Activated CD4-positive, alpha-beta memory T cell treated with anti-CD3 and anti-CD28 coated beads, Interleukin-2, amount 10 ng/mL, durations not matched to agents 7 days and 5 days (primary cell): ENCODE data around the gene CD38. TPM values are rescaled to one million over a fixed set of nuclear protein-coding genes. Genes with fewer than 3 reads are reported as not detected.
"Not testable (repeated sequence)": the region's sequence is repeated elsewhere in the genome, so short reads cannot be mapped to it uniquely, and the experiment has no call there.

Experiments used
- CTCF ChIA-PET: fragments of 350-600 bp; sonication (Branson Sonifier 250); formaldehyde crosslinking; loops from one replicate; lab custom pipeline; 2021; ENCODE audit warnings: antibody characterized with exemption, inconsistent platforms; lab: Charles Lee
- POLR2A ChIA-PET: fragments of 350-600 bp; sonication (Branson Sonifier 250); formaldehyde crosslinking; loops from one replicate; lab custom pipeline; 2021; ENCODE audit warnings: antibody characterized with exemption; lab: Charles Lee
- DNase-seq: peaks from one replicate; pipeline ENCODE4 v3.0.0-alpha.2; 2020
- H3K27ac Mint-ChIP-seq: one replicate; pipeline ENCODE4 v1.8.0; 2021; ENCODE audit warnings: mild to moderate bottlenecking, mixed read lengths
- H3K27me3 Mint-ChIP-seq: one replicate; pipeline ENCODE4 v1.8.0; 2021; ENCODE audit warnings: mixed read lengths
- H3K36me3 Mint-ChIP-seq: one replicate; pipeline ENCODE4 v1.8.0; 2021; ENCODE audit warnings: low read depth, mixed read lengths
- H3K4me1 Mint-ChIP-seq: one replicate; pipeline ENCODE4 v1.8.0; 2021; ENCODE audit warnings: mixed read lengths
- H3K4me3 Mint-ChIP-seq: one replicate; pipeline ENCODE4 v1.8.0; 2021; ENCODE audit warnings: mild to moderate bottlenecking, mixed read lengths
- H3K9me3 Mint-ChIP-seq: one replicate; pipeline ENCODE4 v1.8.0; 2021; ENCODE audit warnings: mixed read lengths
- total RNA-seq, 2 experiments: library from RNA; stranded (reverse); gene quantifications; one replicate each; pipeline ENCODE4 v1.2.3, GENCODE V29; 2021

Gene CD38
- total RNA-seq, 2 experiments from 2014 or later, result 128 TPM

GRCh38 chr4:15746110-15746509 is 32.0 kb upstream of the CD38 start:
- H3K27ac Mint-ChIP-seq, result peak overlapping the region; percentile 68

DNA sequence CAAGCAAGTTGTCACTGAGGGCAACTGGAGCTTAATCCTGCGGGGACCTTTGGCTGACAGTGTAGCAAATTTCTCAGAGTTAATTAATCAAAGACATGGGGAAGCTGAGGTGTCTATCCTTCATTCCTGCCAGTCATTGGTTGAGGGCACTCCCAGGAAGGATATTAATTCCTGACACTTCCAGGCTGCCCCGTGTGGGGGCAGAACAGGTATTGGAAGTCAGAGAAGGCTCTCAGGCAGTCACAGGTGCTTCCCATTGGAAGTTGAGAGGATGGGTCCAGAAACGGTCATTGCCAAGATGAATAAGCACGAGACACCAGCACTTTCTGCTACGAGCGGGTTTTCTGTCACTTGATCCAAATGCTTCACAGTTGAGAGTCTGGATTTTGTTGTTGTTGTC is 29.1 kb upstream of the CD38 start:
- Mint-ChIP-seq H3K27ac (no peak overlapping the region), H3K36me3 (peaks cover 27% of the 10 kb centered on the region), H3K27me3 (no peaks in the 10 kb centered on the region), H3K4me1 (peaks cover 29% of the 10 kb centered on the region), H3K9me3 (peaks cover 28% of the 10 kb centered on the region), H3K4me3 (no peak overlapping the region)
- ChIA-PET CTCF (interaction anchor here (0.5 kb wide), 1 partner anchor 20 kb away, joined by 3 read pairs; no protein-coding TSS in a partner anchor), POLR2A (interaction anchor here (1.1 kb wide), 1 partner anchor 12 kb away, joined by 3 read pairs; no protein-coding TSS in a partner anchor)
- DNase-seq, result no peak

More at GRCh38 chr4:15746110-15746509, 32.0 kb upstream of the CD38 start:
- Mint-ChIP-seq H3K4me1 (peaks cover 22% of the 10 kb centered on the region), H3K36me3 (peaks cover 50% of the 10 kb centered on the region), H3K4me3 (no peak overlapping the region), H3K9me3 (peaks cover 53% of the 10 kb centered on the region), H3K27me3 (no peaks in the 10 kb centered on the region)
- ChIA-PET CTCF (no interaction called here), POLR2A (no interaction called here)
- no peak for DNase-seq

GRCh38 chr4:15751153-15751552 is 27.0 kb upstream of the CD38 start:
- POLR2A ChIA-PET, result no interaction called here
- Mint-ChIP-seq H3K27me3 (no peaks in the 10 kb centered on the region), H3K4me1 (peaks cover 44% of the 10 kb centered on the region)

GRCh38 chr4:15753081-15753480 is 25.0 kb upstream of the CD38 start:
- POLR2A ChIA-PET, result interaction anchor here (1.9 to 5.8 kb wide), 3 partner anchors 17 to 71 kb away, joined by 12 to 224 read pairs (median 157); partner anchors contain the start of genes CD38 and FAM200B
- Mint-ChIP-seq H3K4me3 (no peak overlapping the region), H3K27me3 (no peaks in the 10 kb centered on the region), H3K27ac (peak overlapping the region; percentile 98), H3K4me1 (peaks cover 45% of the 10 kb centered on the region), H3K9me3 (peaks cover 3% of the 10 kb centered on the region), H3K36me3 (peaks cover 5% of the 10 kb centered on the region)
- CTCF ChIA-PET, result interaction anchor here (6.0 kb wide), 1 partner anchor 28 kb away, joined by 69 read pairs; no protein-coding TSS in a partner anchor
- DNase-seq, result no peak

More at GRCh38 chr4:15751153-15751552, 27.0 kb upstream of the CD38 start:
- H3K36me3 Mint-ChIP-seq, result peaks cover 15% of the 10 kb centered on the region
- CTCF ChIA-PET, result no interaction called here
- no peak overlapping the region for H3K4me3 Mint-ChIP-seq
- peaks cover 14% of the 10 kb centered on the region for H3K9me3 Mint-ChIP-seq
- H3K27ac Mint-ChIP-seq, result no peak overlapping the region
- DNase-seq, result no peak

DNA sequence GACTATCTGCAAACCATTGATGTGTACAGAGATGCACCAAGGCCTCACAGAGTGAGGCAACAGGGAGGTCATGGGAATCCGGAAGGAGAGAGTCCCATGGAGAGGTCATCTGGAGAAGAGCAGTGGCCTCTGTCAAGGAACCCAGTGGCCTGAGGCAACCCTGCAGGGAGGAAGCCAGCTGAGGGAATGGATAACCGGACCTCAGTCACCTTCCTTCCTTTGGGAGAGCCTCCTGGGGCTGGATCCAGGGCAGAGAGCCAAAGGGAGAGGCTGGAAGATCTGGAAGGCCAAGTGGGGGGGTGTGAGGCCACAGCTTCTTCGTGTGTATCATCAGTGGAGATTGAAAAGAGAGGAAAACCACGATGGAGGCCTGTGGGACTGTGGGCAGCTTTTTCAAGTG is 24.3 kb upstream of the CD38 start:
- Mint-ChIP-seq H3K27ac (peak overlapping the region; percentile 98), H3K36me3 (peaks cover 5% of the 10 kb centered on the region), H3K27me3 (no peaks in the 10 kb centered on the region), H3K4me3 (no peak overlapping the region), H3K4me1 (peaks cover 48% of the 10 kb centered on the region), H3K9me3 (peaks cover 5% of the 10 kb centered on the region)
- ChIA-PET CTCF (interaction anchor here (1.0 to 6.0 kb wide), 4 partner anchors 21 to 73 kb away, joined by 3 to 69 read pairs (median 4); no protein-coding TSS in a partner anchor), POLR2A (interaction anchor here (0.9 to 5.8 kb wide), 6 partner anchors 15 to 72 kb away, joined by 3 to 224 read pairs (median 8); partner anchors contain the start of genes CD38 and FAM200B)
- DNase-seq, result no peak

DNA sequence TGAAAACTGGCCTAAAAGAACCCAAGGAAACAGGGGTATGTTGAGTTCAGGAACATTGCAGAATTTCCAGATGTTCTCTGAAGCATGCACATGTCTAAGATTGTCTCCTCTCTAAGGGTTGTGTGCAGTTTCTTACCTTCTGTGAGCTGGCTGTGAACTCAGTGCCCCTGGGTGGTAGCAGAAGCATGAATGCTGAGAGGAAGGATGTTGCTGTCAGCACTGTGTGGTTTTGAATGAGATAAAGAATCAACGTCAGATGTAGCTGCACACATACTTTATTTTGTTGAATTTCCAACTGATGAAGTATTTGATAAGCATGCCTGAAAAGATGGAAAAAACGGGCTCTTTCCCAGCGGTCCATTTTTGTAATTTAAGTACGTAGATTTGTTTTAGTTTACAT is 23.8 kb upstream of the CD38 start:
- H3K36me3 Mint-ChIP-seq, result peaks cover 9% of the 10 kb centered on the region
- peak overlapping the region; percentile 52 for H3K4me3 Mint-ChIP-seq
- H3K27ac Mint-ChIP-seq, result peak overlapping the region; percentile 98
- ChIA-PET CTCF (interaction anchor here (1.0 to 6.0 kb wide), 8 partner anchors 12 to 202 kb away, joined by 3 to 69 read pairs (median 6); no protein-coding TSS in a partner anchor), POLR2A (interaction anchor here (0.9 to 5.8 kb wide), 8 partner anchors 15 to 100 kb away, joined by 3 to 224 read pairs (median 8); partner anchors contain the start of genes CD38, FAM200B and FBXL5)
- H3K9me3 Mint-ChIP-seq, result peaks cover 5% of the 10 kb centered on the region
- DNase-seq, result peak; percentile 73
- H3K27me3 Mint-ChIP-seq, result no peaks in the 10 kb centered on the region
- peaks cover 50% of the 10 kb centered on the region for H3K4me1 Mint-ChIP-seq

DNA sequence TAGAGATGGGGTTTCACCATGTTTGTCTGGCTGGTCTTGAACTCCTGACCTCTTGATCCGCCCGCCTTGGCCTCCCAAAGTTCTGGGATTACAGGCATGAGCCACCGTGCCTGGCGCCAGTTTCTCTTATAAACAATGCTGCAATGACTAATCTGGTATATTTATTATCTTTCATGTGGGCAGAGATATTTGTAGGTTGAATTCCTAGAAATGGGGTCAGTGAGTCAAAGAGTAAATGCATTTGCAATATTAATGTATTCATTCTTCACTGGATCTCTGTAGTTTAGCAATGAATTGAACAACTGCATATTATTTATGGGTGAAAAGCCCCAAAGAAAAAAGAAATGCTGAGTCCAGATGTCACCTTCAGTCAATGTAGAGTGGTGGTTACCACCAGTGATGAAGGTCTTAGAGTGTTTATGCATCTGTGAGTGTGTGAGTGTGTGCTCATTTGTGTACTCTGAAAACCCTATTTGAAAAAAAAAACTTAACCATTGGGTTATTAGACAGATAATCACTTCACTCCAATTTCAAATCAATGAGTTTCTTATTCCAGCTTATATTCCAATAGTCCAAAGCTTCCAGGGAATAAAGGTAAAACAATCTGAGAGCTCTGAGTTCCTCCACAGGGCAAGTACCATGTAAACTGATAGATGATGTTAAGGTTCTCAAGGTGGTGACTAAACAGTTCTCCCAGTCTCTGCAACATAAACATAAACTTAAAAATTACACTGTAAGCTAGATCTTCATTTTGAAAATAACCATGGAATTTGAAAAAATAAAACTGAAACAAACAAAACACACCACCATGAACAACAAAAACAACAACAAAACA is 22.6 kb upstream of the CD38 start:
- H3K4me3 Mint-ChIP-seq, result peak overlapping the region; percentile 79
- peaks cover 5% of the 10 kb centered on the region for H3K9me3 Mint-ChIP-seq
- H3K27ac Mint-ChIP-seq, result peak overlapping the region; percentile 98
- peaks cover 53% of the 10 kb centered on the region for H3K4me1 Mint-ChIP-seq
- peaks cover 9% of the 10 kb centered on the region for H3K36me3 Mint-ChIP-seq
- peak; percentile 59 for DNase-seq
- CTCF ChIA-PET, result interaction anchor here (1.1 to 6.0 kb wide), 16 partner anchors 11 to 200 kb away, joined by 3 to 69 read pairs (median 8); partner anchors contain the start of gene BST1
- H3K27me3 Mint-ChIP-seq, result no peaks in the 10 kb centered on the region
- POLR2A ChIA-PET, result interaction anchor here (0.6 to 5.8 kb wide), 17 partner anchors 8 to 752 kb away, joined by 3 to 224 read pairs (median 6); partner anchors contain the start of genes CD38, FAM200B and FBXL5

- ChIA-PET POLR2A (interaction anchor here (0.6 to 5.8 kb wide), 18 partner anchors 7 to 753 kb away, joined by 3 to 224 read pairs (median 6); partner anchors contain the start of genes CD38, FAM200B and FBXL5), CTCF (interaction anchor here (0.7 to 6.0 kb wide), 18 partner anchors 10 to 200 kb away, joined by 3 to 69 read pairs (median 8); partner anchors contain the start of genes BST1, FAM200B and FBXL5)
- peak; percentile 84 for DNase-seq
- H3K27me3 Mint-ChIP-seq, result no peaks in the 10 kb centered on the region
- peak overlapping the region; percentile 79 for H3K4me3 Mint-ChIP-seq
- H3K4me1 Mint-ChIP-seq, result peaks cover 55% of the 10 kb centered on the region
- peaks cover 5% of the 10 kb centered on the region for H3K9me3 Mint-ChIP-seq
- H3K36me3 Mint-ChIP-seq, result peaks cover 4% of the 10 kb centered on the region
- H3K27ac Mint-ChIP-seq, result peak overlapping the region; percentile 98
Observed at GRCh38 chr4:15756361-15756861, 21.7 kb upstream of the CD38 start.

- Mint-ChIP-seq H3K27ac (peak overlapping the region; percentile 98), H3K9me3 (peaks cover 5% of the 10 kb centered on the region), H3K36me3 (peaks cover 4% of the 10 kb centered on the region), H3K4me1 (peaks cover 58% of the 10 kb centered on the region), H3K4me3 (peak overlapping the region; percentile 79), H3K27me3 (no peaks in the 10 kb centered on the region)
- DNase-seq, result no peak
- POLR2A ChIA-PET, result interaction anchor here (0.9 to 5.8 kb wide), 14 partner anchors 9 to 754 kb away, joined by 3 to 224 read pairs (median 6); partner anchors contain the start of genes CD38, FAM200B and FBXL5
- CTCF ChIA-PET, result interaction anchor here (0.7 to 6.0 kb wide), 18 partner anchors 9 to 199 kb away, joined by 3 to 69 read pairs (median 8); partner anchors contain the start of genes BST1, FAM200B and FBXL5
Observed at GRCh38 chr4:15757054-15757453, 21.1 kb upstream of the CD38 start.

DNA sequence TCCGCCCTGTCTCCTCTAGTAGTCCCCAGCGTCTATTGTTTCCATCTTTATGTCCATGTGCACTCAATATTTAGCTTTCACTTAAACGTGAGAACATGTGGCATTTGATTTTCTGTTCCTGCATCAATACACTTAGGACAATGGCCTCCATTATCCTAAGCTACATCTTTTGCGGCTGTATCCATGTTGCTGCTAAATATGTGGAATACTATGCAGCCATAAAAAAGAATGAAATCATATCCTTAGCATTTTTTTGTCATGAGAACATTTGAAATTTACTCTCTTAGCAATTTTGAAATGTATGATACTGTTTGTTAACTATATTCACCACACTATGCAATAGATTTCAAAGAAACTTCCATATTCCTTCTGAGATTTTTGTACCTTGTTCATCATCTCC is 19.8 kb upstream of the CD38 start:
- Mint-ChIP-seq H3K9me3 (peaks cover 5% of the 10 kb centered on the region), H3K27me3 (no peaks in the 10 kb centered on the region), H3K4me3 (no peak overlapping the region), H3K27ac (peak overlapping the region; percentile 17), H3K36me3 (peaks cover 4% of the 10 kb centered on the region), H3K4me1 (peaks cover 60% of the 10 kb centered on the region)
- ChIA-PET CTCF (interaction anchor here (1.1 to 6.0 kb wide), 8 partner anchors 8 to 125 kb away, joined by 3 to 69 read pairs (median 21); no protein-coding TSS in a partner anchor), POLR2A (interaction anchor here (5.7 to 5.8 kb wide), 2 partner anchors 12 to 22 kb away, joined by 157 to 224 read pairs; partner anchors contain the start of gene CD38)
- DNase-seq, result no peak

DNA sequence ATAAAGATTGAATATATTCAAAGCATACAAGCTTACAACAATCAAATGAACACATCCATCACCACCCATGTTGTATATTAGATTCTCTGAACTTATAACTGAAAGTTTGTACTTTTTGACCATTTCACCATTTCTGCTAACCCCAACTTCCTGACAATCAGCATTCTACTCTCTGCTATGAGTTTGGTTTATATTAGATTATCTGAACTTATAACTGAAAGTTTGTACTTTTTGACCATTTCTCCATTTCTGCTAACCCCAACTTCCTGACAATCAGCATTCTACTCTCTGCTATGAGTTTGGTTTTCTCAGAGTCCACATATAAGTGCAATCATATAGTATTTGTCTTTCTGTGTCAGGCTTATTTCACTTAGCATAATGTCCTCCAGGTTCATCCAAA is 15.7 kb upstream of the CD38 start:
- not testable (repeated sequence) for H3K9me3 Mint-ChIP-seq, DNase-seq, H3K27me3 Mint-ChIP-seq, H3K4me3 Mint-ChIP-seq
- peak overlapping the region; percentile 69 for H3K27ac Mint-ChIP-seq
- ChIA-PET POLR2A (interaction anchor here (1.0 to 5.4 kb wide), 3 partner anchors 9 to 17 kb away, joined by 4 to 51 read pairs (median 5); partner anchors contain the start of gene CD38), CTCF (interaction anchor here (1.4 to 1.7 kb wide), 2 partner anchors 18 to 41 kb away, joined by 3 to 5 read pairs; no protein-coding TSS in a partner anchor)
- H3K4me1 Mint-ChIP-seq, result peaks cover 57% of the 10 kb centered on the region
- H3K36me3 Mint-ChIP-seq, result peaks cover 12% of the 10 kb centered on the region

- H3K27ac Mint-ChIP-seq, result peak overlapping the region; percentile 79
- no peaks in the 10 kb centered on the region for H3K9me3 Mint-ChIP-seq
- peaks cover 66% of the 10 kb centered on the region for H3K4me1 Mint-ChIP-seq
- POLR2A ChIA-PET, result interaction anchor here (1.6 to 12.1 kb wide), 3 partner anchors 10 to 17 kb away, joined by 8 to 224 read pairs (median 51); partner anchors contain the start of gene CD38
- no peaks in the 10 kb centered on the region for H3K27me3 Mint-ChIP-seq
- H3K4me3 Mint-ChIP-seq, result peak overlapping the region; percentile 49
- CTCF ChIA-PET, result interaction anchor here (1.4 to 4.3 kb wide), 2 partner anchors 9 to 29 kb away, joined by 3 to 64 read pairs; no protein-coding TSS in a partner anchor
- peaks cover 16% of the 10 kb centered on the region for H3K36me3 Mint-ChIP-seq
- DNase-seq, result no peak
Observed at GRCh38 chr4:15765391-15765790, 12.7 kb upstream of the CD38 start.
